ENCODE measurements around the gene SAT1. TPM values are rescaled to one million over a fixed set of nuclear protein-coding genes. Genes with fewer than 3 reads are reported as not detected.

Gene SAT1
- total and polyA plus RNA-seq, 9 donors = 58.7 to 3,021 (median 164) TPM

DNA sequence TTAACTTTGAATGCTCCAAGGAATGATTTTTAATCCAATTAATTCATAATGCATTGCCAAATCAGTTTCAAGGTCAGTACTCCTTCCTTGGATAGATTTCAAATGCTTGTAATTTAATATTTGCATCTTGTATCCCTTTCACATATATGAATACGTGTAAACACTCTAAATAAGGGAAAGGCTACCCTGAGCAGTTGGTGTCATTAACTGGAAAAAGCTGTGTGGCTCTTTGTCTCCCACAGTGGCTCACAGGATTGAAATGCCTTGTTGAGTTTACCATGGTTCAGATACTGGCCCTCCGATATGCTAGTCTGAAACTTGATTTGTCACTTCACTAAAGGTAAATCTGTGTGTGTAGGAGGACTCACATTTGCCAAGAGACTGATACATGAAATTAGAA is 23.2 kb upstream of the SAT1 start:
- H3K36me3 ChIP-seq = no peaks in the 10 kb centered on the region
- H3K9me3 ChIP-seq = no peaks in the 10 kb centered on the region
- 58 to 65% (median 59%) methylated on average over 2 of the region's 2 CpGs for WGBS, 3 donors
- intact Hi-C loops (cut with DNase I) = no loop called here
- H3K27me3 ChIP-seq = no peaks in the 10 kb centered on the region
- H3K4me1 ChIP-seq (ENCODE audit: insufficient read depth) = no peaks in the 10 kb centered on the region
- DNase-seq = no peak
- no peak overlapping the region for H3K4me3 ChIP-seq
- TF ChIP-seq POLR2A (IDR thresholded peaks at IDR 0.05) = no peak
- TF ChIP-seq, protein P1, sequence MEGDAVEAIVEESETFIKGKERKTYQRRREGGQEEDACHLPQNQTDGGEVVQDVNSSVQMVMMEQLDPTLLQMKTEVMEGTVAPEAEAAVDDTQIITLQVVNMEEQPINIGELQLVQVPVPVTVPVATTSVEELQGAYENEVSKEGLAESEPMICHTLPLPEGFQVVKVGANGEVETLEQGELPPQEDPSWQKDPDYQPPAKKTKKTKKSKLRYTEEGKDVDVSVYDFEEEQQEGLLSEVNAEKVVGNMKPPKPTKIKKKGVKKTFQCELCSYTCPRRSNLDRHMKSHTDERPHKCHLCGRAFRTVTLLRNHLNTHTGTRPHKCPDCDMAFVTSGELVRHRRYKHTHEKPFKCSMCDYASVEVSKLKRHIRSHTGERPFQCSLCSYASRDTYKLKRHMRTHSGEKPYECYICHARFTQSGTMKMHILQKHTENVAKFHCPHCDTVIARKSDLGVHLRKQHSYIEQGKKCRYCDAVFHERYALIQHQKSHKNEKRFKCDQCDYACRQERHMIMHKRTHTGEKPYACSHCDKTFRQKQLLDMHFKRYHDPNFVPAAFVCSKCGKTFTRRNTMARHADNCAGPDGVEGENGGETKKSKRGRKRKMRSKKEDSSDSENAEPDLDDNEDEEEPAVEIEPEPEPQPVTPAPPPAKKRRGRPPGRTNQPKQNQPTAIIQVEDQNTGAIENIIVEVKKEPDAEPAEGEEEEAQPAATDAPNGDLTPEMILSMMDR (IDR thresholded peaks at IDR 0.05) = no peak
- no peak for TF ChIP-seq EP300 (IDR thresholded peaks at IDR 0.05)
- no peak overlapping the region for H3K27ac ChIP-seq

DNA sequence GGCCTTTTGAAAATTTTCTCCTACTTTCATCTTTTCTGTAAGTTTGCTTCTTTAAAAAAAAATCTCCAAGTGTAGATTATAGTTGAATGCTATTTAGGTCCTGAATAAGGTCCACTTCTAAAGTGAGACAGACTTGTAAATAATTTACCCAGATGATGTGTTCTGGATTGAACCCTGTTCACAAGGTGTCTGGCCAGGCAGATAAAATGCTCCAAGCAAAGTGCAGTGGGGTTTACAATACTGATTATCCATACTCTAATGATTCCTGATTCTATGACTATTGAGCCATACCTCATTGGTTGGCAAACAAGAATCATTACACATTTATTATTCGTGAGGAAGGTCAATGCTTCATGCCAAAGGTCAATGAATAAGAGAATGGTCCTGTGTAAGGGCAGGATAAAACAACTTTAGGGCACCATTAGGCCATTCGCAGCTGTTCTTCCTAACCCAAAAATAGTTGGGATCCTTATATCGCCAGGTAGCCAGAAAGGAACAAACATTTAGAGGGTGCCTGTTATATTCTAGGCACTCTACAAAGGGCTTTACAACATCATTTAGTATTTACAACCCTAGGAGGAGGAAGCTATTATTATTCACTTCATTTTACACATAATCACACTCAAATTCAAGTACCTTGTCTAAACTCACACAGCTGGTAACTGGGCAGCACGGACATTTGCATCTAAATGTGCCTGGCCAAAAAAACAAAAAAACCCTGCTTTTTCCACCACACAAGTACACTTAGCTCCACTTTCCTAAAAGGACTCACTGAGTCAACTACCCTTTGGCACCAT is 18.6 kb upstream of the SAT1 start:
- 61 to 63% (median 63%) methylated on average over 4 of the region's 4 CpGs for WGBS, 3 donors
- H3K27ac ChIP-seq = no peak overlapping the region
- H3K9me3 ChIP-seq = no peaks in the 10 kb centered on the region
- intact Hi-C loops (cut with DNase I) = no loop called here
- no peak overlapping the region for H3K4me3 ChIP-seq
- no peak for TF ChIP-seq EP300 (IDR thresholded peaks at IDR 0.05)
- no peak for TF ChIP-seq POLR2A (IDR thresholded peaks at IDR 0.05)
- TF ChIP-seq, protein P1 (IDR thresholded peaks at IDR 0.05) = no peak
- no peaks in the 10 kb centered on the region for H3K27me3 ChIP-seq
- DNase-seq = no peak
- H3K4me1 ChIP-seq (ENCODE audit: insufficient read depth) = no peaks in the 10 kb centered on the region
- no peaks in the 10 kb centered on the region for H3K36me3 ChIP-seq

- H3K36me3 ChIP-seq = no peaks in the 10 kb centered on the region
- H3K4me3 ChIP-seq = no peak overlapping the region
- TF ChIP-seq EP300 (IDR thresholded peaks at IDR 0.05) = no peak
- no peak for TF ChIP-seq POLR2A (IDR thresholded peaks at IDR 0.05)
- no peaks in the 10 kb centered on the region for H3K9me3 ChIP-seq
- WGBS, 3 donors = 88 to 90% (median 88%) methylated on average over 5 of the region's 5 CpGs
- intact Hi-C loops (cut with DNase I) = no loop called here
- no peak overlapping the region for H3K27ac ChIP-seq
- no peak for DNase-seq
- no peaks in the 10 kb centered on the region for H3K27me3 ChIP-seq
- H3K4me1 ChIP-seq (ENCODE audit: insufficient read depth) = no peaks in the 10 kb centered on the region
Measured at GRCh38 chrX:23765449-23765848, 17.5 kb upstream of the SAT1 start.

DNA sequence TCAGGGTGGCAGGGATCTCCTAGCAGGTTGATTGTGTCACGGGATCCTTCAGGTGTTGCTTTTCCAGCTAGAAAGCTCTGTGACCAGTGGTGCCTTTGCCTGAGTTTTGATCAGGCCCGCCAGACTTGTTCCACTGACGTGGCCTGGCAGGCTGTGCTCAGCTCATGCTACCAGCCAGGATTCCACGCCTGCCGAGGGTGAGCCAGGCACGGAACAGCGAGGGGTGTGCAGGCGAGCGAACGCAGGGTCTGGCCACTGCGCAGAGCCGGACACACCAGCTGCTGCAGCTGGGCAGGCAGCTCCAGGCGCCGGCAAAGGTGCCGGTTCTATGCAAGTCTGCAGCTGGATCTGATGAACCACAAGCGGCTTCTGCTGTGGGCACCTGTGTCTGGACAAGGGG is 17.1 kb upstream of the SAT1 start:
- no peak for DNase-seq
- no peaks in the 10 kb centered on the region for H3K36me3 ChIP-seq
- TF ChIP-seq EP300 (IDR thresholded peaks at IDR 0.05) (no peak), POLR2A (IDR thresholded peaks at IDR 0.05) (no peak)
- TF ChIP-seq, protein P1 (IDR thresholded peaks at IDR 0.05) = no peak
- intact Hi-C loops (cut with DNase I) = no loop called here
- H3K4me1 ChIP-seq (ENCODE audit: insufficient read depth) = no peaks in the 10 kb centered on the region
- no peak overlapping the region for H3K27ac ChIP-seq
- H3K27me3 ChIP-seq = no peaks in the 10 kb centered on the region
- no peaks in the 10 kb centered on the region for H3K9me3 ChIP-seq
- WGBS, 3 donors = 89 to 92% (median 89%) methylated on average over 16 of the region's 16 CpGs
- no peak overlapping the region for H3K4me3 ChIP-seq
